ENCODE results near the gene DGKH.

DGKH gene

GRCh38 chr13:42102961-42103865 is 54.8 kb downstream of the DGKH start:
- no peak for TF ChIP-seq ZNF274 (IDR thresholded peaks at IDR 0.05; ENCODE audit: low read depth, low read length)
- no peak overlapping the region for H3K4me3 ChIP-seq (ENCODE audit: low read length)

DNA sequence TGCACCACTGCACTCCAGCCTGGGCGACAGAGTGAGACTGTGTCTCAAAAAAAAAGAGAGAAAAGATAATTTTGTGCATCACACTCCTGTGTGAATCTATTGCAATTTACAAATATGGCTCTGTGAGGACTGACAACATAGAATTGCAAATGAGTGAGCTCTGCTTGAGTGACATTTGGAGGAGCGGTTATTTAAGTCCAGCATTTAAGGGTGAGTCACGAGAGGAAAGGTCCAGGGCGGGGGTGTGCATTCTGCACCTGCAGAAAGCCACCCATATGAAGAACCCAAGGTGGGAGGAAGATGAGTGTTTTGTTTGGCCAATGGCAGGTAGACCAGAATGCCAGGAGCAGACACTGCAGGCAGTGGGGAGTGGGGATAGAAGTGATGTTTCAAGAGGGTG is 58.5 kb downstream of the DGKH start:
- no peak overlapping the region for H3K4me3 ChIP-seq (ENCODE audit: low read length)
- TF ChIP-seq ZNF274 (IDR thresholded peaks at IDR 0.05; ENCODE audit: low read depth, low read length) = no peak

DNA sequence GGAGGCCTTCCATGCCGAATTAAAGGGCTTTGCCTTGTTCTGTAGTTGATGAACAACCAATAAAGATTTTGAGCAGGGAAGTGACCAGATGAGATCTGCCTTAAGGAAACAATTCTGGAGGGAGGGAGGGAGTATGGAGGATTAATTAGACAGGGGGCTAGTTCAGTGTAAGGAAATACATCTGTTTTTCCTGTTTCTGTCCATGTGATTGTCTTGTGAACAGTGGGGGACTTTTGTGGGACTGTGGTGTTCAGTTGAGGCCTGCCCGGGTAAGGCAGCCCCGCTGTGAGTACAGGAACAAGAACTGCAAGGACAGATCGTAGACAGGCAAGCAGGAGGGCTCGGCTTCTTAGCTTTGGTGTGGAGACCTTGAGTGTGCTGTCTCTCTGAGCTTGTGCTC is 59.0 kb downstream of the DGKH start:
- TF ChIP-seq ZNF274 (IDR thresholded peaks at IDR 0.05; ENCODE audit: low read depth, low read length) = no peak
- no peak overlapping the region for H3K4me3 ChIP-seq (ENCODE audit: low read length)

- TF ChIP-seq ZNF274 (IDR thresholded peaks at IDR 0.05; ENCODE audit: low read depth, low read length) = no peak
- H3K4me3 ChIP-seq (ENCODE audit: low read length) = no peak overlapping the region
Observed at GRCh38 chr13:42108217-42108616, 59.8 kb downstream of the DGKH start.

- no peak for TF ChIP-seq ZNF274 (IDR thresholded peaks at IDR 0.05; ENCODE audit: low read depth, low read length)
- H3K4me3 ChIP-seq (ENCODE audit: low read length) = no peak overlapping the region
Observed at GRCh38 chr13:42109957-42110356, 61.5 kb downstream of the DGKH start.

GRCh38 chr13:42110410-42111155 is 62.1 kb downstream of the DGKH start:
- TF ChIP-seq ZNF274 (IDR thresholded peaks at IDR 0.05; ENCODE audit: low read depth, low read length) = no peak
- H3K4me3 ChIP-seq (ENCODE audit: low read length) = no peak overlapping the region

- TF ChIP-seq ZNF274 (IDR thresholded peaks at IDR 0.05; ENCODE audit: low read depth, low read length) = no peak
- H3K4me3 ChIP-seq (ENCODE audit: low read length) = no peak overlapping the region
Observed at GRCh38 chr13:42112864-42113263, 64.4 kb downstream of the DGKH start.

DNA sequence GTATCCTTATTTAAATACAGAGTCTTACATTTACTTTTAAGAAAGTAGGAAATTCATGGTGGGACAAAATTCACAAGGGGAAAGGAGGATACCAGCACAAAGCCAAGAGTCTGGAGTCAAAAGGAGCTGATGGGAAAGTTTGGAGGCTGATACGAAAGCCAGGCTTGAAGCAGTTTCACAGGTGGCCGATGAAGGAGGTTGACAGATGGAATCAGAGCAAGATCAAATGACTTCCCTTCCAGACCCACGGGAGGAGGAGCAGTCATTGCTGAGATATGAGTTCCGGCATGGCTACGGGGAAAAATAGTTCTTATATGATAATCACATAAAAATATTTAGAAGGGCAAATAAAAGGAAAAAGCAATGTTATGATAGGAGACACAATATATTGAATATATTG is 65.0 kb downstream of the DGKH start:
- no peak for TF ChIP-seq ZNF274 (IDR thresholded peaks at IDR 0.05; ENCODE audit: low read depth, low read length)
- no peak overlapping the region for H3K4me3 ChIP-seq (ENCODE audit: low read length)

- TF ChIP-seq ZNF274 (IDR thresholded peaks at IDR 0.05; ENCODE audit: low read depth, low read length) = no peak
- H3K4me3 ChIP-seq (ENCODE audit: low read length) = no peak overlapping the region
Observed at GRCh38 chr13:42114278-42114677, 65.8 kb downstream of the DGKH start.

DNA sequence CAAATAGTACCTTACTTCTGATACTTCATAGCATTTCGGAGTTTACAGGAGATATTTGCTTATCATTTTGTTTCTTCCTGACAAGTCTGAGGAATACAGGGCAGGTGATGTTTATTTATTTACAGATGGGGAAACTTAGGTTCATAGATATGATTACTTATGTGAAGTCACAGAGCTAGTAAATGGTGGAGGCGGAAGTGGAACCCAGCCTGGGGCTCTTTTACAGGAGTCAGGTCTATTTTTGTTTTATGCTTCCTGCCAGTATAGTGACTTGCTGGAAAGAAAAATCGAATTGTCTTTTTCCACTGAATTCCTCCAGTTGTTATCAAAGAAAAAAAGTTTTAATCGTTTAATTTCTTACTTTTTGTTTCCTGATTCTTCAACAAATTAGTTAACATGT is 66.5 kb downstream of the DGKH start:
- H3K4me3 ChIP-seq (ENCODE audit: low read length) = no peak overlapping the region
- TF ChIP-seq ZNF274 (IDR thresholded peaks at IDR 0.05; ENCODE audit: low read depth, low read length) = no peak

DNA sequence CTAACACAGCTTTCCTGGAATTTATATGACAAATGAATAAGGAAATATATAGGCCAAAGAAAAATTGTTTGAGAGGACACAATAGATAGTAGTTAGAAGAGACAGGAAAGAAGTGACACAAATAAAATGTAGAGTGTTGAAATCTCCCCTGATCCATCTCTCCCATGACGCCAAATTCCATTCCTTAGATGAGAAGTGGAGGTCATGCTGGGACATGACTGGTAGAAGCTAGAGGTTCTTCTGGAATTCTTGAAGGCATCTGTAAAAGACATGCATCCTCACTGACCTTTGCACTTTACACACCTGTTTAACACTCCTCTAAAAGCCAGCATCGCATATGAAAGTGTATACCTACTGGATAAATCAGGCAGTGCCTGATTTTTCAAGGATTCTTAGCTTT is 67.8 kb downstream of the DGKH start:
- H3K4me3 ChIP-seq (ENCODE audit: low read length) = no peak overlapping the region
- no peak for TF ChIP-seq ZNF274 (IDR thresholded peaks at IDR 0.05; ENCODE audit: low read depth, low read length)

GRCh38 chr13:42119041-42119440 is 70.6 kb downstream of the DGKH start:
- TF ChIP-seq ZNF274 (IDR thresholded peaks at IDR 0.05; ENCODE audit: low read depth, low read length) = no peak
- H3K4me3 ChIP-seq (ENCODE audit: low read length) = no peak overlapping the region

DNA sequence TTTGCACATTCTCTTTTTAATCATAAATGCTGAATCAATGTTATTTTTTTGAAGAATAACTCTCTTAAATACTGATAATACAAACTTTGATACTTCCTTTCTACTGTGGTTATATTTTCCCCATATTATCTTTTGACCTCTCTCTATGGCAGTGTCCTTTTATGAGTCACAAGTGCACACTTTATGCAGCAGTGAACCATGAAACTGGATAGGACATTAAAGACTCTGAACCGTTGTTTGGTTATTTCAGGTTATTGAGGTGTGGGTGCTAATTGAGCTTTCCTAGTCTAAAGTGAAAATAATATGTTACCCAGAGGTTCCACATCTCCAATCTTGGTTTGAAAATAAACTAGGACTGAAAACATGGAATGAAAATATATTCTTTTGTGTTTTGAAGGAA is 71.4 kb downstream of the DGKH start:
- no peak for TF ChIP-seq ZNF274 (IDR thresholded peaks at IDR 0.05; ENCODE audit: low read depth, low read length)
- no peak overlapping the region for H3K4me3 ChIP-seq (ENCODE audit: low read length)

DNA sequence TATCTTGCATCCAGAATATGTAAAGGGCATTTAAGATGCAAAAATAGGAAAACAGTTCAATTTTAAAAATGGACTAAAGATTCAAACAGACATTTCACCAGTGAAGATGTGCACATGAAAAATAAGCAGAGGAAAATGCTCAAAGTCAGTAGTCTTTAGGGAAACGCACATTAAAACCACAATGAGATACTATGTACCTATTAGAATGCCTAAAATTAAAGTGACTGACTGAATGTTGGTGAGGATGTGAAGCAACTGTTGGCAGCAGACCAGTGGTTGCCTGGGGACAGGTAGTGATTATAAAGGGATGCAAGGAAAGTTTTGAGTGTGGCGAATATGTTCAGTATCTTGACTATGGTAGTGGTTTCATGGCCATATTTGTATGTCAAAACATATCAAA is 75.2 kb downstream of the DGKH start:
- TF ChIP-seq ZNF274 (IDR thresholded peaks at IDR 0.05; ENCODE audit: low read depth, low read length) = no peak
- no peak overlapping the region for H3K4me3 ChIP-seq (ENCODE audit: low read length)

DNA sequence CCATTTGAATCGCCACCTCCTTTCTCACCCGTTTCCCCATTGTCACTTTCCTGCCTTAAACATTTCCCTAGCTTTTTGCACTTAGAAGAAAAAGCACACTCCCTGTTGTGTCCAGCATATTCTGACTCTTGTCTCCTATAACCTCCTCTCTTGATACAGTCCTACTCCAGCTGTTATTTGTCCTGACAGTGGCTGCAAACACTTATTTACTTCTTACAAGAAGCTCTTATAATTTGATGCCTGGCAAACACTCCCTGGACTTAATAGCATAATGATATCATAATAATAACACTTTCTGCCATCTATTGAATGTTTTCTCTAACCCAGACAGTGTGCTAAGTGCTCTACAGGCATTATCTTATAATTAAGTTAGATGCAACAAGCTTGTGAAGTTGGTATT is 76.6 kb downstream of the DGKH start:
- H3K4me3 ChIP-seq (ENCODE audit: low read length) = no peak overlapping the region
- no peak for TF ChIP-seq ZNF274 (IDR thresholded peaks at IDR 0.05; ENCODE audit: low read depth, low read length)

Measured in GM08714 (cell line).